MM.1S (cell line): ENCODE results near the gene RABL3.
"Not testable (repeated sequence)": the region's sequence is repeated elsewhere in the genome, so short reads cannot be mapped to it uniquely, and the experiment has no call there.

ENCODE experiments used
- DNase-seq: peaks from one replicate; pipeline ENCODE4 v3.0.0-alpha.2; 2015
- H2AFZ ChIP-seq: fragments of 300-600 bp; sonication (generic); 2 replicates; pipeline ENCODE4 v1.6.0; 2016; ENCODE audit warnings: antibody characterized with exemption, low read length
- H3F3A ChIP-seq: fragments of 300-600 bp; sonication (generic); 2 replicates; pipeline ENCODE4 v1.6.1; 2016; ENCODE audit warnings: mild to moderate bottlenecking, antibody characterized with exemption, low read length, moderate library complexity, mixed read lengths; ENCODE audit not compliant: insufficient read depth
- H3K27ac ChIP-seq: fragments of 300-600 bp; sonication (generic); 2 replicates; pipeline ENCODE4 v1.5.1; 2016; ENCODE audit warnings: mild to moderate bottlenecking, low read length
- H3K27me3 ChIP-seq: fragments of 300-600 bp; sonication (generic); replicated peaks from 2 replicates; pipeline ENCODE4 v1.6.0; 2016; ENCODE audit warnings: low read length; ENCODE audit not compliant: insufficient read depth
- H3K36me3 ChIP-seq: fragments of 300-600 bp; sonication (generic); replicated peaks from 2 replicates; pipeline ENCODE4 v1.6.1; 2016; ENCODE audit warnings: mild to moderate bottlenecking, low read length, mixed read lengths; ENCODE audit not compliant: insufficient read depth
- H3K4me1 ChIP-seq: fragments of 300-600 bp; sonication (generic); 2 replicates; pipeline ENCODE4 v1.6.1; 2016; ENCODE audit warnings: low read length, mixed read lengths
- H3K4me2 ChIP-seq: fragments of 300-600 bp; sonication (generic); 2 replicates; pipeline ENCODE4 v1.6.0; 2016; ENCODE audit warnings: low read depth, low read length
- H3K4me3 ChIP-seq: fragments of 300-600 bp; sonication (generic); 2 replicates; pipeline ENCODE4 v1.5.1; 2016; ENCODE audit warnings: low read length, mixed read lengths
- H3K79me2 ChIP-seq: fragments of 300-600 bp; sonication (generic); 2 replicates; pipeline ENCODE4 v1.6.1; 2016; ENCODE audit warnings: mixed run types, low read length, mixed read lengths
- H3K9ac ChIP-seq: fragments of 300-600 bp; sonication (generic); 2 replicates; pipeline ENCODE4 v1.6.1; 2016; ENCODE audit warnings: low read length, mixed read lengths
- H3K9me2 ChIP-seq: fragments of 300-600 bp; sonication (generic); replicated peaks from 2 replicates; pipeline ENCODE4 v1.6.1; 2016; ENCODE audit warnings: mild to moderate bottlenecking, low read length, mixed read lengths; ENCODE audit not compliant: insufficient read depth
- H3K9me3 ChIP-seq: fragments of 300-600 bp; sonication (generic); replicated peaks from 2 replicates; pipeline ENCODE4 v1.6.1; 2016; ENCODE audit warnings: mild to moderate bottlenecking, low read length, mixed read lengths; ENCODE audit not compliant: insufficient read depth
- H4K20me1 ChIP-seq: fragments of 300-600 bp; sonication (generic); 2 replicates; pipeline ENCODE4 v1.6.1; 2016; ENCODE audit warnings: mild to moderate bottlenecking, low read length, moderate library complexity, mixed read lengths; ENCODE audit not compliant: insufficient read depth
- EZH2 ChIP-seq: fragments of 300-600 bp; sonication (generic); optimal IDR thresholded peaks from 2 replicates; pipeline ENCODE3; 2017; ENCODE audit warnings: low read depth, mild to moderate bottlenecking, antibody characterized with exemption, low read length, mixed read lengths
- EZH2phosphoT487 ChIP-seq: fragments of 300-600 bp; sonication (generic); IDR thresholded peaks from 2 replicates; pipeline ENCODE4 v1.6.1; 2018; ENCODE audit warnings: antibody characterized with exemption, low read length
- TF ChIP-seq, protein P1 (sequence below): fragments of 300-600 bp; sonication (generic); IDR thresholded peaks from 2 replicates; pipeline ENCODE4 v1.5.1; 2016; ENCODE audit warnings: antibody characterized with exemption, low read length, mixed read lengths

RABL3 gene

DNA sequence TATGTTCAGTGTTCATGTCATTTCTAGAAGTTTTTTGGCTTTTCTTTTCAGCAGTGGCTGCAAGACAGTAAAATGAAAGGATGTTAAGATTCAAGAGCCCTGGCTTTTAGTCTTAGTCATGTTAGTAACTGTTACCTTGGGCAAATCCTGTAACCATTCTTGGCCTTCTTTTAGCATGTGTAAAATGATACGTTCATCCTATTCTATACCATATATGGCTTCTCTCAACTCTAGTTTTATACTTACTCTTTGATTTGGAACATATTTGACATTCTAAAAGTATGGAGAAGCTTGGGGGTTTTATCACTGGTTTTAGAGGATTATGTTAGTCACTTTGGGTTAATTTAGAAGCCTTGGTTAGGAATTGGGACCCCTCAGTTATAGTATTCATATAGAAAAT is 20.3 kb upstream of the RABL3 start:
- Histone ChIP-seq H3F3A (no peaks in the 10 kb centered on the region), H3K27me3 (no peaks in the 10 kb centered on the region), H3K27ac (no peak overlapping the region), H4K20me1 (no peaks in the 10 kb centered on the region), H3K79me2 (peaks cover 32% of the 10 kb centered on the region), H3K36me3 (no peaks in the 10 kb centered on the region), H3K9me3 (no peaks in the 10 kb centered on the region), H2AFZ (no peak overlapping the region), H3K4me1 (peaks cover 9% of the 10 kb centered on the region), H3K4me3 (no peak overlapping the region), H3K9ac (no peak overlapping the region), H3K4me2 (no peak overlapping the region), H3K9me2 (no peaks in the 10 kb centered on the region)
- TF ChIP-seq, protein P1, sequence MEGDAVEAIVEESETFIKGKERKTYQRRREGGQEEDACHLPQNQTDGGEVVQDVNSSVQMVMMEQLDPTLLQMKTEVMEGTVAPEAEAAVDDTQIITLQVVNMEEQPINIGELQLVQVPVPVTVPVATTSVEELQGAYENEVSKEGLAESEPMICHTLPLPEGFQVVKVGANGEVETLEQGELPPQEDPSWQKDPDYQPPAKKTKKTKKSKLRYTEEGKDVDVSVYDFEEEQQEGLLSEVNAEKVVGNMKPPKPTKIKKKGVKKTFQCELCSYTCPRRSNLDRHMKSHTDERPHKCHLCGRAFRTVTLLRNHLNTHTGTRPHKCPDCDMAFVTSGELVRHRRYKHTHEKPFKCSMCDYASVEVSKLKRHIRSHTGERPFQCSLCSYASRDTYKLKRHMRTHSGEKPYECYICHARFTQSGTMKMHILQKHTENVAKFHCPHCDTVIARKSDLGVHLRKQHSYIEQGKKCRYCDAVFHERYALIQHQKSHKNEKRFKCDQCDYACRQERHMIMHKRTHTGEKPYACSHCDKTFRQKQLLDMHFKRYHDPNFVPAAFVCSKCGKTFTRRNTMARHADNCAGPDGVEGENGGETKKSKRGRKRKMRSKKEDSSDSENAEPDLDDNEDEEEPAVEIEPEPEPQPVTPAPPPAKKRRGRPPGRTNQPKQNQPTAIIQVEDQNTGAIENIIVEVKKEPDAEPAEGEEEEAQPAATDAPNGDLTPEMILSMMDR, result no peak
- TF ChIP-seq EZH2 (no peak), EZH2phosphoT487 (no peak)
- no peak for DNase-seq

DNA sequence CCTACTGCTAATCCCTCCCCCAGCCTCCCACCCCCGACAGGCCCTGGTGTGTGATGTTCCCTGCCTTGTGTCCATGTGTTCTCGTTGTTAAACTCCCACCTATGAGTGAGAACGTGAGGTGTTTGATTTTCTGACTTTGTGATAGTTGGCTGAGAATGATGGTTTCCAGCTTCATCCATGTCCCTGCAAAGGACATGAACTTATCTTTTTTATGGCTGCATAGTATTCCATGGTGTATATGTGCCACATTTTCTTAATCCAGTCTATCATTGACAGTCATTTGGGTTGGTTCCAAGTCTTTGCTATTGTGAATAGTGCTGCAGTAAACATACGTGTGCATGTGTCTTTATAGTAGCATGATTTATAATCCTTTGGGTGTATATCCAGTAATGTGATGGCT is 16.2 kb upstream of the RABL3 start:
- H3K9me2 ChIP-seq, H3K27ac ChIP-seq, H3F3A ChIP-seq, H3K79me2 ChIP-seq, H4K20me1 ChIP-seq, H3K9ac ChIP-seq, H3K9me3 ChIP-seq, DNase-seq, H3K36me3 ChIP-seq, H3K27me3 ChIP-seq, H3K4me2 ChIP-seq, H2AFZ ChIP-seq, H3K4me3 ChIP-seq, H3K4me1 ChIP-seq: not testable (repeated sequence)

DNA sequence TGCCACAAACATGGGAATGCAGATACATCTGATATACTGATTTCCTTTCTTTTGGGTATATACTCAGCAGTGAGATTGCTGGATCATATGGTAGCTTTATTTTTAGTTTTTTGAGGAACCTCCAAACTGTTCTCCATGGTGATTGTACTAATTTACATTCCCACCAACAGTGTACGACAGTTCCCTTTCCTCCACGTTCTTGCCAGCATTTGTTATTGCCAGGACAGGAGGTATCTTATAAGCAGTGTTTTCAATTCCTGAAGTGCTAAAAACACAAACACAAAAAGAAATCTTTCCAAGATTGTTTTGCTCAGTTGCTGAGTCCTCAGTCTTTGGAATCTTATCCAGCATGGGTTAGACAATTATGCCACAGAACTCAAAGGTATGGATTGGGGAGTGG is 13.7 kb upstream of the RABL3 start:
- Histone ChIP-seq H3K9ac (no peak overlapping the region), H3K9me3 (no peaks in the 10 kb centered on the region), H3K4me1 (no peaks in the 10 kb centered on the region), H3K4me2 (no peak overlapping the region), H3F3A (no peaks in the 10 kb centered on the region), H3K27ac (no peak overlapping the region), H3K4me3 (no peak overlapping the region), H3K79me2 (peaks cover 11% of the 10 kb centered on the region; the same call in 1 of the 2 replicates), H2AFZ (no peak overlapping the region), H4K20me1 (no peaks in the 10 kb centered on the region), H3K27me3 (no peaks in the 10 kb centered on the region), H3K36me3 (0 out of 2 replicates have a peak, but pooled peaks cover 3% of the 10 kb centered on the region), H3K9me2 (no peaks in the 10 kb centered on the region)
- DNase-seq, result no peak
- TF ChIP-seq, protein P1, result no peak
- no peak for TF ChIP-seq EZH2phosphoT487
- TF ChIP-seq EZH2, result no peak

DNA sequence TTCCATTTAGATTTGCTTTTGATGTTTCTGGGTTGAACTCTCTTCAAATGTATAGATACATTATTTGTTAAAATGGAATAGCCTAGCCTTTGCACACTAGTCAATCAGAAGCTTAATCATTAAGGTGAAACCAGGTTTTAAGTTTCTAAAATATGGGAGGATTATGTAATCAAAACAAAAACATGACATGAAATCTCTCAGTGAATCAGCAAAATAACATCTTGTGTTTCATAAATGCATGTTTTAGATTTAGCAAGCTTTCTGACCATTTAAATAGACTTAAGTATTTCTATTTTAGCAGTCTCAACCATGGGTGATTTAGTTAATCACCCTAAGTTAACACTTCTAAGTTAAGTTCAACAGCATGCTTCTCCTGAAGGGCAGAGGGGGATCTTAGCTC is 11.5 kb upstream of the RABL3 start:
- Histone ChIP-seq H3K4me3 (no peak overlapping the region), H3K9me3 (no peaks in the 10 kb centered on the region), H3K4me1 (no peaks in the 10 kb centered on the region), H3K9me2 (no peaks in the 10 kb centered on the region), H3K27ac (no peak overlapping the region), H3K36me3 (peaks cover 6% of the 10 kb centered on the region; the same call in 1 of the 2 replicates), H3K4me2 (no peak overlapping the region), H3F3A (no peaks in the 10 kb centered on the region), H3K79me2 (peaks cover 15% of the 10 kb centered on the region; the same call in 1 of the 2 replicates), H3K27me3 (no peaks in the 10 kb centered on the region), H2AFZ (no peak overlapping the region), H3K9ac (no peak overlapping the region), H4K20me1 (no peaks in the 10 kb centered on the region)
- DNase-seq, result no peak
- TF ChIP-seq, protein P1, result no peak
- TF ChIP-seq EZH2phosphoT487, result no peak
- TF ChIP-seq EZH2, result no peak
